ENCODE results near the gene HRG. TPM values are rescaled to one million over a fixed set of nuclear protein-coding genes. Genes with fewer than 3 reads are reported as not detected.
"Not testable (repeated sequence)": the region's sequence is repeated elsewhere in the genome, so short reads cannot be mapped to it uniquely, and the experiment has no call there.

HRG gene
- total RNA-seq, 2 experiments from 2014 or later = not detected

GRCh38 chr3:186708983-186709679, 43.3 kb downstream of the HRG start:
- POLR2A ChIA-PET = no interaction called here
- CTCF ChIA-PET = no interaction called here

- POLR2A ChIA-PET, CTCF ChIA-PET: not testable (repeated sequence)
Observed at GRCh38 chr3:186710694-186711093, 44.9 kb downstream of the HRG start.

GRCh38 chr3:186713499-186713898, 47.7 kb downstream of the HRG start:
- ChIA-PET CTCF (no interaction called here), POLR2A (no interaction called here)

- ChIA-PET POLR2A (no interaction called here), CTCF (no interaction called here)
Observed at GRCh38 chr3:186717039-186717457, 51.2 kb downstream of the HRG start, which contains the start of gene KNG1. TSS of gene KNG1 (plus strand) at chr3:186717359. CDS start at chr3:186717543, 184 bp downstream.

- ChIA-PET POLR2A (no interaction called here), CTCF (no interaction called here)
Observed at GRCh38 chr3:186719945-186720739, 54.3 kb downstream of the HRG start.

- CTCF ChIA-PET = interaction anchor here (0.6 kb wide), 1 partner anchor 1094 kb away, joined by 5 read pairs; no protein-coding TSS in a partner anchor
- POLR2A ChIA-PET = interaction anchor here (0.7 kb wide), 1 partner anchor 186 kb away, joined by 5 read pairs; no protein-coding TSS in a partner anchor
Observed at GRCh38 chr3:186722457-186722856, 56.6 kb downstream of the HRG start.

GRCh38 chr3:186724911-186725310, 59.1 kb downstream of the HRG start:
- ChIA-PET POLR2A (no interaction called here), CTCF (no interaction called here)

Other genes with a start within 250 kb of the HRG start
- 1 to 10 TPM; 2.3 to 2.4 TPM for gene CRYGS, start 121.6 kb upstream of the HRG start, total RNA-seq
- 10 to 100 TPM; 15.8 to 15.9 TPM for gene TBCCD1, start 98.7 kb upstream of the HRG start, total RNA-seq
- 10 to 100 TPM; 58.7 to 60.3 TPM for gene DNAJB11, start 95.3 kb upstream of the HRG start, total RNA-seq
- gene AHSG, start 53.0 kb upstream of the HRG start, total RNA-seq = not detected
- gene FETUB, start 25.6 kb upstream of the HRG start, total RNA-seq = not detected
- not detected for gene KNG1, start 51.3 kb downstream of the HRG start, total RNA-seq
- 100 to 1,000 TPM; 477 to 501 TPM for gene EIF4A2, start 117.6 kb downstream of the HRG start, total RNA-seq
- 100 to 1,000 TPM; 115 to 120 TPM for gene RFC4, start 140.5 kb downstream of the HRG start, total RNA-seq
- not detected for gene ADIPOQ, start 176.7 kb downstream of the HRG start, total RNA-seq

Measured in activated CD8-positive, alpha-beta memory T cell treated with anti-CD3 and anti-CD28 coated beads for 36 hours (primary cell).